Fibroblast of the aortic adventitia (primary cell): ENCODE data around the gene FANCI. TPM values are rescaled to one million over a fixed set of nuclear protein-coding genes. Genes with fewer than 3 reads are reported as not detected.

Source experiments
- DNase-seq: peaks from one replicate; pipeline ENCODE4 v3.0.0-alpha.2; 2010; ENCODE audit warnings: low read depth
- H3K4me3 ChIP-seq: 2 replicates; pipeline ENCODE4 v1.5.1; 2011; ENCODE audit warnings: low read depth, mild to moderate bottlenecking, control low read depth, low read length, moderate library complexity
- CTCF ChIP-seq: IDR thresholded peaks from 2 replicates; pipeline ENCODE4 v1.5.1; 2011; ENCODE audit warnings: mild to moderate bottlenecking, low read length, control low read depth, inconsistent platforms; ENCODE audit not compliant: insufficient read depth
- total RNA-seq: library from RNA; depleted of rRNA; stranded (reverse); fragments of >200 nt; gene quantifications from 2 replicates; pipeline ENCODE4 v1.2.3, GENCODE V29; 2012; ENCODE audit warnings: low replicate concordance

The FANCI gene
- total RNA-seq, 1 donor = 57.8 TPM

GRCh38 chr15:89205991-89206585, 37.7 kb upstream of the FANCI start:
- TF ChIP-seq CTCF = no peak
- no peak overlapping the region for H3K4me3 ChIP-seq
- no peak for DNase-seq

- peak; percentile 99 for TF ChIP-seq CTCF
- H3K4me3 ChIP-seq = peak overlapping the region; percentile 45
- peak; percentile 66 for DNase-seq
Observed at GRCh38 chr15:89206908-89207331, 36.9 kb upstream of the FANCI start.

GRCh38 chr15:89208256-89208655, 35.5 kb upstream of the FANCI start:
- no peak for DNase-seq
- TF ChIP-seq CTCF = no peak
- H3K4me3 ChIP-seq = no peak overlapping the region

- no peak overlapping the region for H3K4me3 ChIP-seq
- TF ChIP-seq CTCF = no peak
- no peak for DNase-seq
Observed at GRCh38 chr15:89209057-89209456, 34.7 kb upstream of the FANCI start.

GRCh38 chr15:89211678-89212170, 32.1 kb upstream of the FANCI start:
- no peak for TF ChIP-seq CTCF
- no peak overlapping the region for H3K4me3 ChIP-seq
- DNase-seq = no peak

- DNase-seq = no peak
- no peak for TF ChIP-seq CTCF
- H3K4me3 ChIP-seq = no peak overlapping the region
Observed at GRCh38 chr15:89215627-89216026, 28.2 kb upstream of the FANCI start.

GRCh38 chr15:89217031-89217430, 26.7 kb upstream of the FANCI start:
- DNase-seq = no peak
- TF ChIP-seq CTCF = no peak
- H3K4me3 ChIP-seq = no peak overlapping the region
